Testis (tissue), 5 donors: ENCODE results near the gene VWA5B2. TPM values are rescaled to one million over a fixed set of nuclear protein-coding genes. Genes with fewer than 3 reads are reported as not detected.
A peak's percentile ranks its signal among the peaks of the same experiment; 100 is the strongest.

Experiments used
- DNase-seq: peaks from one replicate; pipeline ENCODE4 v3.0.0-alpha.2; 2019
- H3K27ac ChIP-seq, 2 donors: fragments of 200-600 bp; sonication (generic); one replicate each; pipeline ENCODE4 v1.5.1; 2019
- H3K27me3 ChIP-seq: fragments of 200-600 bp; sonication (generic); one replicate; pipeline ENCODE4 v1.5.1; 2019
- H3K36me3 ChIP-seq: fragments of 200-600 bp; sonication (generic); one replicate; pipeline ENCODE4 v1.5.1; 2017; ENCODE audit warnings: low read depth; ENCODE audit errors: missing control alignments
- H3K4me1 ChIP-seq: fragments of 200-600 bp; sonication (generic); one replicate; pipeline ENCODE4 v1.5.1; 2019
- H3K4me3 ChIP-seq, 2 donors: fragments of 200-600 bp; sonication (generic); one replicate each; pipeline ENCODE4 v1.5.1; 2017 to 2019
- H3K9me3 ChIP-seq: fragments of 200-600 bp; sonication (generic); one replicate; pipeline ENCODE4 v1.5.1; 2017
- POLR2A ChIP-seq: fragments of 450-650 bp; IDR thresholded peaks from one replicate; pipeline ENCODE4 v1.6.1; 2017; ENCODE audit warnings: antibody characterized with exemption, mild to moderate bottlenecking, moderate library complexity
- WGBS, 2 donors: methylation state at CpG; one replicate each; pipeline ENCODE4 v1.1.5; 2018; 5-methylcytosine and 5-hydroxymethylcytosine counted together
- intact Hi-C: fragments of 100-400 bp; cut with DNase I; formaldehyde crosslinking; loops from one replicate; pipeline ENCODE4 v1.15.1; 2023; ENCODE audit warnings: low total_unique reads
- long read RNA-seq, 2 donors: transcript quantifications; one replicate each; lab custom pipeline, GENCODE V29; 2026
- polyA plus RNA-seq: library from polyadenylated mRNA; stranded (reverse); fragments of 350-450 nt; fragmentation: Illumina TruSeq; extraction: RNeasy Lipid Tissue Mini Kit (QIAGEN cat#74804); gene quantifications from one replicate; pipeline ENCODE4 v1.2.3, GENCODE V29; 2014; ENCODE audit warnings: low read depth, low replicate concordance; ENCODE audit not compliant: insufficient read depth
- total RNA-seq, 2 donors: library from RNA; depleted of rRNA; stranded (reverse); fragments of >200 nt; gene quantifications; one replicate each; pipeline ENCODE4 v1.2.3, GENCODE V29; 2016
- TF ChIP-seq, protein P1 (sequence below), 3 experiments: fragments of 450-650 bp in 2 of 3; fragments of 200-600 bp in 1 of 3; sonication (generic) in 1 of 3; IDR thresholded peaks; one replicate each; pipeline ENCODE4 v1.5.1; 2016 to 2019; ENCODE audit warnings: antibody characterized with exemption in 3 of 3, mild to moderate bottlenecking in 2 of 3, moderate library complexity in 1 of 3

VWA5B2 gene
- total RNA-seq (10 to 100 TPM; 13.8 to 17.6 TPM), polyA plus RNA-seq (2.5 TPM)
- long read RNA-seq, donor 1, partial matches to known transcripts: 21 of 54 reads
- long read RNA-seq, donor 1, other reads (novel, unspliced or antisense): 33 of 54 reads
- long read RNA-seq, donor 2, partial matches to known transcripts: 0 of 5 reads
- long read RNA-seq, donor 2, other reads (novel, unspliced or antisense): 5 of 5 reads

DNA sequence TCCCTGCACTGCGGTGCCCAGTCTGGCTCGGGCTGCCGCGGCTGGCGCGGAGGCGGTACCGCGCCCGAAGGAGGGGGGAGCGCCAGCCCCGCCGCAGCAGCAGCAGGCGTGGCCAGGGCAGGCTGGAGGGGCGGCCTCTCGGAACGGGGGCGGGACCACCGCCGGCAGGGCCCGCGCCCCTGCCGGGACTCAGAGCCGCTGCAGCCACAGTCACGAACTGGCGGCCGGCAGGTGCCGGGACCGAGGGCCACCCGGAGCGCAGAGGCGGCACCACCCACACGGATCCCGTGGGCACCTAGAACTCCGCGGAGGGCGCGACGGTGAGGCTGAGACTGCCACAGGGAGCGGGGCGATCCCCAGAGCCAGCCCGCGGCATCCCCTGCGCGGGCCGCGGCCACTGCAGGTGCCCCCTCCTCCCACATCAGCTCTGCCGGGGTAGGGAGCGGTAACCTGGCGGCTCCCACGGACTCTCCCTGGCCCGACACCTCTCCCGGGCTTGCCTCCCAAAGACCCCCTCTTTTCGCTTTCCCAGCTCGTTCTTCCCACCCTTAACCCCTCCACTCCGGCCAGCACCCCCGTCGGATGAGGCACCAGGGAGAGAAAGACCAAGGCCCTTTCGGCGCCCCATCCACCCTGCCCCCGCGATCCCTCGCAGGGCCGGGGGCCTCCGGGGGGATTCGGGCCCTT is at the start of gene VWA5B2:
Gene VWA5B2 (plus strand): TSS at position 192 of the 687 bp plus-strand sequence. CDS start 944 bp downstream, outside the sequence.
- intact Hi-C loops: loop anchor here (10.0 kb wide), 1 partner anchor 85 kb away; no protein-coding TSS in a partner anchor
- no peak for TF ChIP-seq POLR2A
- TF ChIP-seq, protein P1, sequence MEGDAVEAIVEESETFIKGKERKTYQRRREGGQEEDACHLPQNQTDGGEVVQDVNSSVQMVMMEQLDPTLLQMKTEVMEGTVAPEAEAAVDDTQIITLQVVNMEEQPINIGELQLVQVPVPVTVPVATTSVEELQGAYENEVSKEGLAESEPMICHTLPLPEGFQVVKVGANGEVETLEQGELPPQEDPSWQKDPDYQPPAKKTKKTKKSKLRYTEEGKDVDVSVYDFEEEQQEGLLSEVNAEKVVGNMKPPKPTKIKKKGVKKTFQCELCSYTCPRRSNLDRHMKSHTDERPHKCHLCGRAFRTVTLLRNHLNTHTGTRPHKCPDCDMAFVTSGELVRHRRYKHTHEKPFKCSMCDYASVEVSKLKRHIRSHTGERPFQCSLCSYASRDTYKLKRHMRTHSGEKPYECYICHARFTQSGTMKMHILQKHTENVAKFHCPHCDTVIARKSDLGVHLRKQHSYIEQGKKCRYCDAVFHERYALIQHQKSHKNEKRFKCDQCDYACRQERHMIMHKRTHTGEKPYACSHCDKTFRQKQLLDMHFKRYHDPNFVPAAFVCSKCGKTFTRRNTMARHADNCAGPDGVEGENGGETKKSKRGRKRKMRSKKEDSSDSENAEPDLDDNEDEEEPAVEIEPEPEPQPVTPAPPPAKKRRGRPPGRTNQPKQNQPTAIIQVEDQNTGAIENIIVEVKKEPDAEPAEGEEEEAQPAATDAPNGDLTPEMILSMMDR (IDR thresholded peaks at IDR 0.05): peak in 1 of 3 experiments; percentile 37
- WGBS, 2 donors: 0 to 1% methylated on average over 3 to 21 of the region's 66 CpGs
- no peaks in the 10 kb centered on the region for H3K36me3 ChIP-seq
- H3K9me3 ChIP-seq: no peaks in the 10 kb centered on the region
- no peaks in the 10 kb centered on the region for H3K27me3 ChIP-seq
- peaks cover 7% of the 10 kb centered on the region for H3K4me1 ChIP-seq
- H3K27ac ChIP-seq: no peak within 1 kb of the TSS
- peak within 1 kb of the TSS; percentile 49 to 57 for H3K4me3 ChIP-seq
- peak; percentile 77 for DNase-seq

GRCh38 chr3:184180165-184180564 is 49.2 kb upstream of the VWA5B2 start:
- no peak for DNase-seq
- Histone ChIP-seq H3K27me3 (no peaks in the 10 kb centered on the region), H3K4me3 (no peak overlapping the region), H3K36me3 (peaks cover 6% of the 10 kb centered on the region), H3K9me3 (no peaks in the 10 kb centered on the region), H3K4me1 (peaks cover 30% of the 10 kb centered on the region), H3K27ac (no peak overlapping the region)
- 88 to 90% methylated on average over 6 of the region's 6 CpGs for WGBS, 2 donors
- intact Hi-C loops: no loop called here
- TF ChIP-seq POLR2A: no peak
- TF ChIP-seq, protein P1 (IDR thresholded peaks at IDR 0.05): no peak

DNA sequence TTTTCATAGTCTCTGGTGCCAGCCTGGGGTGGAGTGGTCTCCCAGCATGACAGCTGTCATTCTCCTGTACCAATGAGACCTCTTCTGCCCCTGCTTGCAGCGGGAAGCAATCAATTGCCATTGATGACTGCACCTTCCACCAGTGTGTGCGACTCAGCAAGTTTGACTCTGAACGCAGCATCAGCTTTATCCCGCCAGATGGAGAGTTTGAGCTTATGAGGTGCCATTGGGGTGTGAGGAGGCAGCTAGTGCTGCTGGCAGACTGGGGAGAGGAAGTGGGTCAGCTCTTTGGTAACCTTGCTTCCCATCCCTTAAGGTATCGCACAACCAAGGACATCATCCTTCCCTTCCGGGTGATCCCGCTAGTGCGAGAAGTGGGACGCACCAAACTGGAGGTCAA is 47.8 kb upstream of the VWA5B2 start:
- peaks cover 25% of the 10 kb centered on the region for H3K4me1 ChIP-seq
- no peaks in the 10 kb centered on the region for H3K27me3 ChIP-seq
- H3K36me3 ChIP-seq: peaks cover 6% of the 10 kb centered on the region
- WGBS, 2 donors: 93 to 94% methylated on average over 7 to 9 of the region's 9 CpGs
- TF ChIP-seq POLR2A: no peak
- TF ChIP-seq, protein P1 (IDR thresholded peaks at IDR 0.05): no peak
- intact Hi-C loops: no loop called here
- no peaks in the 10 kb centered on the region for H3K9me3 ChIP-seq
- no peak for DNase-seq
- H3K27ac ChIP-seq: no peak overlapping the region
- no peak overlapping the region for H3K4me3 ChIP-seq

DNA sequence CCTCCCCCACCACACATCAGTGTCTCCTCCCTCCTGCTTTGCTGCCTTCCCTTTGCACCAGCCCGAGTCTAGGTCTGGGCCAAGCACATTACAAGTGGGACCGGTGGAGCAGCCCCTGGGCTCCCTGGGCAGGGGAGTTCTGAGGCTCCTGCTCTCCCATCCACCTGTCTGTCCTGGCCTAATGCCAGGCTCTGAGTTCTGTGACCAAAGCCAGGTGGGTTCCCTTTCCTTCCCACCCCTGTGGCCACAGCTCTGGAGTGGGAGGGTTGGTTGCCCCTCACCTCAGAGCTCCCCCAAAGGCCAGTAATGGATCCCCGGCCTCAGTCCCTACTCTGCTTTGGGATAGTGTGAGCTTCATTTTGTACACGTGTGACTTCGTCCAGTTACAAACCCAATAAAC is 45.7 kb upstream of the VWA5B2 start:
- no peak overlapping the region for H3K4me3 ChIP-seq
- H3K4me1 ChIP-seq: peaks cover 21% of the 10 kb centered on the region
- no peak for DNase-seq
- 81 to 83% methylated on average over 3 to 5 of the region's 5 CpGs for WGBS, 2 donors
- H3K27ac ChIP-seq: no peak overlapping the region
- no peaks in the 10 kb centered on the region for H3K27me3 ChIP-seq
- intact Hi-C loops: no loop called here
- H3K9me3 ChIP-seq: no peaks in the 10 kb centered on the region
- TF ChIP-seq, protein P1 (IDR thresholded peaks at IDR 0.05): no peak
- TF ChIP-seq POLR2A: no peak
- peaks cover 6% of the 10 kb centered on the region for H3K36me3 ChIP-seq
